ENCODE measurements around the gene LRIG2. TPM values are rescaled to one million over a fixed set of nuclear protein-coding genes. Genes with fewer than 3 reads are reported as not detected.

LRIG2 gene
- total and polyA plus RNA-seq, 2 of the 4 experiments (the other 2 are of a cell fraction) = 4.3 to 9.0 TPM

GRCh38 chr1:113140176-113140575, 67.2 kb downstream of the LRIG2 start:
- no peak overlapping the region for H3K4me3 ChIP-seq (ENCODE audit: insufficient read depth, low read depth, low read length)
- intact Hi-C loops (cut with micrococcal nuclease) (loop anchor here (1.0 to 10.0 kb wide), 4 partner anchors 252 to 795 kb away; partner anchors contain the start of gene MAGI3), dilution Hi-C loops (cut with HindIII; ENCODE audit: low sequenced_read_pairs, unreplicated experiment) (no loop called here), in situ Hi-C loops (cut with MboI; ENCODE audit: low sequenced_read_pairs) (loop anchor here (25.0 kb wide), 1 partner anchor 772 kb away; the partner anchor contains the start of genes AP4B1 and DCLRE1B)
- H2AK5ac ChIP-seq (ENCODE audit: low read depth, low read length) = peak overlapping the region; percentile 25; the same call in 1 of the 2 replicates
- H2BK15ac ChIP-seq (ENCODE audit: low read depth, low read length) = no peak overlapping the region
- ChIA-PET CTCF (interaction anchor here (0.7 to 1.0 kb wide), 2 partner anchors 248 to 643 kb away, joined by 3 to 4 read pairs; no protein-coding TSS in a partner anchor), POLR2A (ENCODE audit: unreplicated experiment) (no interaction called here)
- no peak overlapping the region for H3K4me2 ChIP-seq (ENCODE audit: low read depth, low read length)
- H3K9ac ChIP-seq (ENCODE audit: low read depth, low read length) = no peak overlapping the region
- DNase-seq (no peak), ATAC-seq (ENCODE audit: low read depth) (no peak)
- H3K18ac ChIP-seq (ENCODE audit: low read depth, low read length) = no peak overlapping the region
- H3K4me1 ChIP-seq (ENCODE audit: control insufficient read depth, insufficient read depth, low read length) = peaks cover 5% of the 10 kb centered on the region
- no peak overlapping the region for H3K14ac ChIP-seq (replicated peaks; ENCODE audit: low read depth, low read length)
- no peak overlapping the region for H4K91ac ChIP-seq (ENCODE audit: insufficient read depth, low read depth, low read length)
- H2BK5ac ChIP-seq (ENCODE audit: low read depth, low read length, poor library complexity, severe bottlenecking) = no peak overlapping the region
- no peaks in the 10 kb centered on the region for H4K20me1 ChIP-seq (ENCODE audit: insufficient read depth, low read length)
- no peak for TF ChIP-seq CHD1 (IDR thresholded peaks at IDR 0.05; ENCODE audit: low read depth, low read length)
- no peak for TF ChIP-seq ELK1 (IDR thresholded peaks at IDR 0.05; ENCODE audit: borderline replicate concordance, low read depth, low read length)
- TF ChIP-seq FOS (IDR thresholded peaks at IDR 0.05; ENCODE audit: low read depth, low read length) = no peak
- TF ChIP-seq USF2 (IDR thresholded peaks at IDR 0.05; ENCODE audit: low read depth, low read length) = no peak
- TF ChIP-seq RFX5 (IDR thresholded peaks at IDR 0.05; ENCODE audit: low read depth, low read length) = no peak
- no peak overlapping the region for H3K4ac ChIP-seq (ENCODE audit: low read depth, low read length)
- H2BK20ac ChIP-seq (ENCODE audit: low read depth, low read length) = no peak overlapping the region
- H3K9me1 ChIP-seq (ENCODE audit: insufficient read depth, low read length) = peaks cover 9% of the 10 kb centered on the region
- H2AK9ac ChIP-seq (replicated peaks; ENCODE audit: low read depth, low read length, poor library complexity) = no peak overlapping the region
- no peak overlapping the region for H3K56ac ChIP-seq (ENCODE audit: extremely low read depth, insufficient read depth, low read length)
- H2AFZ ChIP-seq (replicated peaks; ENCODE audit: low read length, poor library complexity) = peak overlapping the region; percentile 69
- H4K5ac ChIP-seq (ENCODE audit: low read depth, low read length) = no peak overlapping the region
- H3K23ac ChIP-seq (ENCODE audit: low read depth, low read length) = no peak overlapping the region
- H2BK120ac ChIP-seq (ENCODE audit: low read depth, low read length) = no peak overlapping the region
- H3K36me3 ChIP-seq (ENCODE audit: control insufficient read depth, insufficient read depth, low read length) = no peaks in the 10 kb centered on the region
- no peaks in the 10 kb centered on the region for H3K9me3 ChIP-seq (ENCODE audit: control insufficient read depth, insufficient read depth, low read length)
- WGBS, 2 experiments (ENCODE audit: extremely low coverage in 2 of 2, insufficient read length in 1 of 2) = no CpG with 5 or more reads among the region's 1 CpG
- H4K8ac ChIP-seq (ENCODE audit: low read depth in 2 of 2, low read length in 2 of 2) = no peak overlapping the region
- no peaks in the 10 kb centered on the region for H3K27me3 ChIP-seq (ENCODE audit: control insufficient read depth, insufficient read depth, low read length)
- no peaks in the 10 kb centered on the region for H3K79me1 ChIP-seq (ENCODE audit: low read depth in 1 of 2, low read length in 2 of 2)
- BruUV-seq (replicated peaks) = no TSS peak
- no peak overlapping the region for H3K27ac ChIP-seq (ENCODE audit: insufficient read depth, low read length)

Measured in IMR-90 (cell line).